GM19099 (cell line): ENCODE measurements around the gene CNNM1.

Source experiments
- POLR2A ChIP-seq: IDR thresholded peaks from 3 replicates; pipeline ENCODE4 v1.6.1; 2011; ENCODE audit warnings: low read depth; ENCODE audit not compliant: insufficient read length; ENCODE audit errors: extremely low read depth

The CNNM1 gene

GRCh38 chr10:99382176-99382575, 53.0 kb downstream of the CNNM1 start:
- no peak for TF ChIP-seq POLR2A

- TF ChIP-seq POLR2A: no peak
Observed at GRCh38 chr10:99387071-99387470, 57.9 kb downstream of the CNNM1 start.

- no peak for TF ChIP-seq POLR2A
Observed at GRCh38 chr10:99387541-99387940, 58.4 kb downstream of the CNNM1 start.

GRCh38 chr10:99389729-99390480, 60.7 kb downstream of the CNNM1 start:
- TF ChIP-seq POLR2A: no peak

GRCh38 chr10:99391346-99391745, 62.2 kb downstream of the CNNM1 start:
- no peak for TF ChIP-seq POLR2A

- TF ChIP-seq POLR2A: no peak
Observed at GRCh38 chr10:99393036-99393435, 63.9 kb downstream of the CNNM1 start.

GRCh38 chr10:99393683-99394082, 64.5 kb downstream of the CNNM1 start:
- TF ChIP-seq POLR2A: no peak

GRCh38 chr10:99394256-99394655, 65.1 kb downstream of the CNNM1 start:
- no peak for TF ChIP-seq POLR2A

GRCh38 chr10:99394761-99395386, 65.7 kb downstream of the CNNM1 start:
- TF ChIP-seq POLR2A: no peak

- TF ChIP-seq POLR2A: no peak
Observed at GRCh38 chr10:99395750-99396445, 66.7 kb downstream of the CNNM1 start.

- TF ChIP-seq POLR2A: no peak
Observed at GRCh38 chr10:99396471-99396870, 67.3 kb downstream of the CNNM1 start.

GRCh38 chr10:99399664-99400063, 70.5 kb downstream of the CNNM1 start:
- no peak for TF ChIP-seq POLR2A

GRCh38 chr10:99403674-99404073, 74.5 kb downstream of the CNNM1 start:
- TF ChIP-seq POLR2A: no peak

- TF ChIP-seq POLR2A: no peak
Observed at GRCh38 chr10:99406149-99406548, 77.0 kb downstream of the CNNM1 start.

GRCh38 chr10:99410146-99410545, 81.0 kb downstream of the CNNM1 start:
- TF ChIP-seq POLR2A: no peak

GRCh38 chr10:99410876-99411275, 81.7 kb downstream of the CNNM1 start:
- no peak for TF ChIP-seq POLR2A

GRCh38 chr10:99411546-99411945, 82.4 kb downstream of the CNNM1 start:
- no peak for TF ChIP-seq POLR2A

GRCh38 chr10:99412099-99412498, 82.9 kb downstream of the CNNM1 start:
- TF ChIP-seq POLR2A: no peak
